ENCODE measurements around the gene SLC38A6. TPM values are rescaled to one million over a fixed set of nuclear protein-coding genes. Genes with fewer than 3 reads are reported as not detected.

The SLC38A6 gene
- 3.9 and 7.3 TPM in 2 replicates for polyA plus RNA-seq (2014; cell fraction: cytosol; rRNA removed)
- polyA plus RNA-seq (2014; cell fraction: nucleus; rRNA removed), result 14.5 and 17.3 TPM in 2 replicates

- DNase-seq (ENCODE audit: low spot score), result peak; percentile 91
These were observed at the start of gene SLC38A6, which contains the start of gene TRMT5 for GRCh38 chr14:60980811-60981632. Gene SLC38A6, plus strand, starts transcription at chr14:60981245. Its CDS starts 33 bp downstream, at chr14:60981278. Gene TRMT5, minus strand, starts transcription at chr14:60981079. Its CDS starts 106 bp downstream, at chr14:60980973.

- DNase-seq (ENCODE audit: low spot score), result no peak
These were observed 47.0 kb upstream of the SLC38A6 start for GRCh38 chr14:60933920-60934655.

GRCh38 chr14:60935319-60935718 is 45.7 kb upstream of the SLC38A6 start:
- DNase-seq (ENCODE audit: low spot score), result no peak

GRCh38 chr14:60943637-60944032 is 37.4 kb upstream of the SLC38A6 start:
- DNase-seq (ENCODE audit: low spot score), result no peak

- no peak for DNase-seq (ENCODE audit: low spot score)
These were observed 36.8 kb upstream of the SLC38A6 start for GRCh38 chr14:60944204-60944603.

GRCh38 chr14:60945984-60946383 is 35.1 kb upstream of the SLC38A6 start:
- no peak for DNase-seq (ENCODE audit: low spot score)

GRCh38 chr14:60946773-60947172 is 34.3 kb upstream of the SLC38A6 start:
- no peak for DNase-seq (ENCODE audit: low spot score)

GRCh38 chr14:60951776-60952435 is 29.1 kb upstream of the SLC38A6 start:
- no peak for DNase-seq (ENCODE audit: low spot score)

- DNase-seq (ENCODE audit: low spot score), result no peak
These were observed 24.8 kb upstream of the SLC38A6 start for GRCh38 chr14:60956202-60956601.

- no peak for DNase-seq (ENCODE audit: low spot score)
These were observed 24.4 kb upstream of the SLC38A6 start for GRCh38 chr14:60956632-60957031.

GRCh38 chr14:60958146-60958545 is 22.9 kb upstream of the SLC38A6 start:
- no peak for DNase-seq (ENCODE audit: low spot score)

- DNase-seq (ENCODE audit: low spot score), result no peak
These were observed 17.3 kb upstream of the SLC38A6 start for GRCh38 chr14:60963761-60964160.

GRCh38 chr14:60964904-60965303 is 16.1 kb upstream of the SLC38A6 start:
- DNase-seq (ENCODE audit: low spot score), result no peak

GRCh38 chr14:60965402-60965801 is 15.6 kb upstream of the SLC38A6 start:
- no peak for DNase-seq (ENCODE audit: low spot score)

GRCh38 chr14:60968099-60968498 is 12.9 kb upstream of the SLC38A6 start:
- DNase-seq (ENCODE audit: low spot score), result no peak

- no peak for DNase-seq (ENCODE audit: low spot score)
These were observed 12.4 kb upstream of the SLC38A6 start for GRCh38 chr14:60968671-60969070.

GRCh38 chr14:60970146-60970545 is 10.9 kb upstream of the SLC38A6 start:
- no peak for DNase-seq (ENCODE audit: low spot score)

GRCh38 chr14:60971271-60971670 is 9.8 kb upstream of the SLC38A6 start:
- no peak for DNase-seq (ENCODE audit: low spot score)

GRCh38 chr14:60972295-60972694 is 8.8 kb upstream of the SLC38A6 start:
- DNase-seq (ENCODE audit: low spot score), result no peak

- no peak for DNase-seq (ENCODE audit: low spot score)
These were observed 8.0 kb upstream of the SLC38A6 start for GRCh38 chr14:60973070-60973469.

GRCh38 chr14:60974090-60974651 is 6.9 kb upstream of the SLC38A6 start:
- DNase-seq (ENCODE audit: low spot score), result no peak

- DNase-seq (ENCODE audit: low spot score), result no peak
These were observed 5.5 kb upstream of the SLC38A6 start for GRCh38 chr14:60975551-60975950.
